PFSK-1 (cell line): ENCODE measurements around the gene DMBX1.

Experiments
- POLR2AphosphoS5 ChIP-seq: IDR thresholded peaks from 2 replicates; pipeline ENCODE4 v1.6.1; 2012; ENCODE audit warnings: low read depth, mild to moderate bottlenecking, control low read depth, low read length, moderate library complexity
- REST ChIP-seq, 2 experiments: IDR thresholded peaks; 2 replicates each; pipeline versions ENCODE4 v1.6.1 to v1.8.0; 2011 to 2012; ENCODE audit warnings: low read depth in 2 of 2, low read length in 2 of 2, control low read depth in 1 of 2, inconsistent platforms in 1 of 2, mild to moderate bottlenecking in 1 of 2, moderate library complexity in 1 of 2; ENCODE audit not compliant: insufficient read depth in 1 of 2

GRCh38 chr1:46483589-46483988 lies 6.0 kb upstream of the DMBX1 start:
- TF ChIP-seq POLR2AphosphoS5 (no peak), REST (IDR thresholded peaks at IDR 0.05; ENCODE audit: insufficient read depth in 1 of 2, low read depth in 2 of 2, low read length in 2 of 2) (no peak)
